ENCODE results near the gene MT3.

Gene MT3

GRCh38 chr16:56559109-56559508, 30.2 kb upstream of the MT3 start:
- DNase-seq (ENCODE audit: low read depth), result no peak
- TF ChIP-seq CTCF (IDR thresholded peaks at IDR 0.05; ENCODE audit: low read depth, low read length), result no peak
- no peak for TF ChIP-seq MAX (IDR thresholded peaks at IDR 0.05; ENCODE audit: low read depth, low read length)
- TF ChIP-seq POLR2A (IDR thresholded peaks at IDR 0.05; ENCODE audit: extremely low read depth, insufficient read length), result no peak
- TF ChIP-seq MYC (IDR thresholded peaks at IDR 0.05; ENCODE audit: low read depth, low read length), result no peak
- no peak overlapping the region for H3K4me3 ChIP-seq (ENCODE audit: low read depth, low read length)

DNA sequence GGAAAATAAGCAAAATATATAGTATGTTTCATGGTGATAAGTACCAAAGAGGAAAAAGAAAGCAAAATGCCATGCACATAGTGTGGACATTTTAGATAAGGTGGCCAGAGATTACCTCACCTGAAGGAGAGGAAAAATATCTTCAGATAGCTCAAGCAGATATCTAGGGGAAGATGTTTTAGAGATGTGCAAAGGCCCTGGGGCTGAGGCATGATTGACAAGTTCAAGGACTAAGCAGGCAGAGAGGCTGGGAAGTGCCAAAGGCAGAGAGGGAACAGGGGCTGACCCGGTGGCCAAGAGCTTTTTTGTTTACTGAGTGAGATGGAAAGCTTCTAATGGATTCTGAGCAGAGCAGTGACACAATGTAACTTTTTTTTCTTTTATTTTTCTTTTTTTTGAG, 28.9 kb upstream of the MT3 start:
- H3K4me3 ChIP-seq (ENCODE audit: low read depth, low read length), result no peak overlapping the region
- DNase-seq (ENCODE audit: low read depth), result no peak
- TF ChIP-seq POLR2A (IDR thresholded peaks at IDR 0.05; ENCODE audit: extremely low read depth, insufficient read length) (no peak), MAX (IDR thresholded peaks at IDR 0.05; ENCODE audit: low read depth, low read length) (no peak), MYC (IDR thresholded peaks at IDR 0.05; ENCODE audit: low read depth, low read length) (no peak), CTCF (IDR thresholded peaks at IDR 0.05; ENCODE audit: low read depth, low read length) (no peak)

- H3K4me3 ChIP-seq (ENCODE audit: low read depth, low read length), result no peak overlapping the region
- TF ChIP-seq MYC (IDR thresholded peaks at IDR 0.05; ENCODE audit: low read depth, low read length) (no peak), CTCF (IDR thresholded peaks at IDR 0.05; ENCODE audit: low read depth, low read length) (no peak), MAX (IDR thresholded peaks at IDR 0.05; ENCODE audit: low read depth, low read length) (no peak), POLR2A (IDR thresholded peaks at IDR 0.05; ENCODE audit: extremely low read depth, insufficient read length) (no peak)
- DNase-seq (ENCODE audit: low read depth), result no peak
Measured at GRCh38 chr16:56561126-56561525, 28.2 kb upstream of the MT3 start.

DNA sequence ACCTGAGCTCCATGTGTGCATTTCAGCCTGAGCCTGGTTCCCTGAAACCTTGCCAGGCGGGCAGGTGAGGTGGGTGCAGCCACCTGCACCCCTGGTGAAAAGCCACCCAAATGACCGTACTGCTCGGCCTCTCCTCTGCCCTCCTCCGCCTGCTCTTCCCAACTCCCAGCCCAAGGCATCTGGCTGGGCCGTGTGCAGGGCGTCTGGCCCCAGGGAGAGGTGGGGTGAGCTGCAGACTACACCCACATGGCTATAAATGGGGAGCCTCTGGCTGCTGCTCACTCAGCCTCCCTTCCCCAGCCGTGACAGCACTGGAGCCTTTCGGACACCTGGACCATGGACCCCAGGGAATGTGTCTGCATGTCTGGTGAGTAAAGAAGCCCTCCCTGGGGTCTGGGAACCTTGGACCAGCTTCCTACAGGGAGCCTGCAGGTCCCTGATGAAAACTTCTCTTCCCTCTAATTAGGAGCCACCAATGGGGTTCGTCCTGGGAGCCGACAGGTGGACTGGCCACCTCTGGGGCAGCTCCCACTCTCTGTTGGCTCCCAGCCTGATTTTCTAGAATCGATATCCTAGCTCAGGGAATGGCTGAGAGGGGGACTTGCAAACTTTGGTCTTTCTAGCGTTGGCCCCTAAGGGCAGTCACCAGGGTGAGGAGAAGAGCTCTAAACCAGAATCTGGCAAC, 24.4 kb upstream of the MT3 start, which contains the start of gene MT4:
Gene MT4, plus strand, starts transcription at position 281 of the 685 bp plus-strand sequence. Its CDS starts 56 bp downstream, at position 337.
- DNase-seq (ENCODE audit: low read depth), result no peak
- no peak for TF ChIP-seq MAX (IDR thresholded peaks at IDR 0.05; ENCODE audit: low read depth, low read length)
- TF ChIP-seq POLR2A (IDR thresholded peaks at IDR 0.05; ENCODE audit: extremely low read depth, insufficient read length), result no peak
- TF ChIP-seq MYC (IDR thresholded peaks at IDR 0.05; ENCODE audit: low read depth, low read length), result no peak
- TF ChIP-seq CTCF (IDR thresholded peaks at IDR 0.05; ENCODE audit: low read depth, low read length), result no peak
- no peak within 1 kb of the TSS for H3K4me3 ChIP-seq (ENCODE audit: low read depth, low read length)

DNA sequence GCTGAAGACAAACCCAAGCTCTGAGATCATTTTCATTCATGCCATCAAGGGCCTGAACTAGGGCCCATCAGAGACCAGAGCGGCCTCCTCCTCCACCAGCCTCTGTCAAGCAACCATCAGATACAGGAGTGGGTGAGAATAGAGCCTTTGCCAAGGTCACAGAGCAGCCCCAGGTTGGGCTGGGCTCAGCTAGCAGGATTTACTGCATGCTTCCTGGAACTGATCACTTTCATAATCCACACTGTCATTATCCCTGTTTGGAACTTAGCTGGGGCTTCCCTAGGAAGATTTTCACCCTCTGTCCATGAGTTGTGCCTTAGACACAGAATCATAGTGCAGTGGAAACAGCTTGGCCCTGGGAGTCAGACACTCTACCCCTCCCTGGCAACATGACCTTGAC, 19.4 kb upstream of the MT3 start:
- TF ChIP-seq CTCF (IDR thresholded peaks at IDR 0.05; ENCODE audit: low read depth, low read length) (no peak), MYC (IDR thresholded peaks at IDR 0.05; ENCODE audit: low read depth, low read length) (no peak), POLR2A (IDR thresholded peaks at IDR 0.05; ENCODE audit: extremely low read depth, insufficient read length) (no peak), MAX (IDR thresholded peaks at IDR 0.05; ENCODE audit: low read depth, low read length) (no peak)
- DNase-seq (ENCODE audit: low read depth), result no peak
- no peak overlapping the region for H3K4me3 ChIP-seq (ENCODE audit: low read depth, low read length)
